HepG2 (cell line): ENCODE results near the gene SLC7A6OS. TPM values are rescaled to one million over a fixed set of nuclear protein-coding genes. Genes with fewer than 3 reads are reported as not detected.

Experiments
- ATAC-seq: fragments of 200-7000 bp; cut with Tn5 transposase; 3 replicates; pipeline ENCODE4 v1.9.1; 2020; ENCODE audit warnings: mild to moderate bottlenecking, moderate library complexity
- BruUV-seq: library from RNA; stranded (reverse); fragments of 400-500 nt; replicated peaks from 2 replicates; lab custom pipeline; 2021; lab: Mats Ljungman, UMichigan
- CTCF ChIA-PET: fragments of 300-600 bp; formaldehyde crosslinking; extraction: SDS; loops from one replicate; lab custom pipeline; 2021; ENCODE audit warnings: low total read pairs, inconsistent platforms, low intra/inter-chr PET ratio; lab: Yijun Ruan, JAX
- POLR2A ChIA-PET: fragments of 350-600 bp; sonication (Branson Sonifier 250); formaldehyde crosslinking; loops from one replicate; lab custom pipeline; 2020; ENCODE audit warnings: antibody characterized with exemption, inconsistent platforms; lab: Yijun Ruan, JAX
- DNase-seq: peaks from one replicate; pipeline ENCODE4 v3.0.0-alpha.2; 2015; ENCODE audit warnings: low spot score
- FAIRE-seq: peaks from 3 replicates; lab custom pipeline; 2011; peaks lifted over from hg19 to GRCh38; lab: Jason Lieb, UNC
- H2AFZ ChIP-seq: one replicate; pipeline ENCODE4 v1.6.1; 2011; ENCODE audit warnings: low read length, inconsistent platforms
- H3K27ac ChIP-seq: fragments of 300-600 bp; 3 replicates; pipeline ENCODE4 v1.8.0; 2011; ENCODE audit warnings: mixed run types, mild to moderate bottlenecking, mixed read lengths, low read length, inconsistent platforms; ENCODE audit not compliant: insufficient read depth; ENCODE audit errors: extremely low read length
- H3K27me3 ChIP-seq, 2 experiments: fragments of 200-600 bp in 1 of 2; 2 replicates in 1 of 2; 3 replicates in 1 of 2; pipeline versions ENCODE4 v1.6.0 to v1.8.0; 2011; ENCODE audit warnings: low read length in 2 of 2, mild to moderate bottlenecking in 2 of 2, moderate library complexity in 2 of 2, inconsistent platforms in 1 of 2; ENCODE audit not compliant: insufficient read depth in 2 of 2, control insufficient read depth in 1 of 2
- H3K36me3 ChIP-seq, 2 experiments: fragments of 200-600 bp in 1 of 2; replicated peaks in 1 of 2; 2 replicates in 1 of 2; 3 replicates in 1 of 2; pipeline versions ENCODE4 v1.5.1 to v1.8.0; 2011; ENCODE audit warnings: low read length in 2 of 2, inconsistent platforms in 1 of 2; ENCODE audit not compliant: insufficient read depth in 2 of 2, control insufficient read depth in 1 of 2
- H3K4me1 ChIP-seq: 2 replicates; pipeline ENCODE4 v1.5.1; 2012; ENCODE audit warnings: low read length, inconsistent platforms; ENCODE audit not compliant: insufficient read depth
- H3K4me2 ChIP-seq: 2 replicates; pipeline ENCODE4 v1.6.0; 2011; ENCODE audit warnings: low read depth, low read length, inconsistent platforms
- H3K4me3 ChIP-seq, 3 experiments: fragments of 200-600 bp in 1 of 3; sonication (generic), shearing (Covaris generic) in 1 of 3; replicated peaks in 1 of 3; 2 replicates each; pipeline ENCODE4 v1.5.1; 2011 to 2016; ENCODE audit warnings: low read length in 3 of 3, inconsistent platforms in 2 of 3, low read depth in 2 of 3, mild to moderate bottlenecking in 2 of 3, control low read depth in 1 of 3, mixed read lengths in 1 of 3; ENCODE audit not compliant: insufficient read depth in 1 of 3
- H3K79me2 ChIP-seq: one replicate; pipeline ENCODE4 v1.6.1; 2011; ENCODE audit warnings: low read length, inconsistent platforms; ENCODE audit not compliant: insufficient read depth
- H3K9ac ChIP-seq: 2 replicates; pipeline ENCODE4 v1.6.0; 2011; ENCODE audit warnings: mild to moderate bottlenecking, low read depth, low read length, inconsistent platforms; ENCODE audit not compliant: insufficient read depth
- H3K9me3 ChIP-seq: 2 replicates; pipeline ENCODE4 v1.5.1; 2012; ENCODE audit warnings: mild to moderate bottlenecking, low read length
- H4K20me1 ChIP-seq: 2 replicates; pipeline ENCODE4 v1.6.0; 2011; ENCODE audit warnings: inconsistent platforms, mild to moderate bottlenecking, low read length, moderate library complexity; ENCODE audit not compliant: insufficient read depth
- NBN ChIP-seq: fragments of 450-650 bp; conservative IDR thresholded peaks from 2 replicates; pipeline ENCODE4 v1.6.1; 2017
- NCOA5 ChIP-seq: sonication (generic); formaldehyde crosslinking; IDR thresholded peaks from 2 replicates; pipeline ENCODE4 v1.4.0; 2020; ENCODE audit warnings: missing genetic modification reagents
- PRMT3 ChIP-seq: sonication (generic); formaldehyde crosslinking; IDR thresholded peaks from 2 replicates; pipeline ENCODE4 v1.8.1; 2022; ENCODE audit warnings: low read depth, mild to moderate bottlenecking, moderate library complexity, missing genetic modification reagents, borderline replicate concordance
- RXRB ChIP-seq: IDR thresholded peaks from 2 replicates; pipeline ENCODE4 v1.6.1; 2016; ENCODE audit warnings: borderline replicate concordance, missing genetic modification reagents, missing compliant biosample characterization
- TGIF2 ChIP-seq: IDR thresholded peaks from 2 replicates; pipeline ENCODE4 v1.6.1; 2016; ENCODE audit warnings: control low read depth, missing compliant biosample characterization
- TRIM24 ChIP-seq: sonication (generic); formaldehyde crosslinking; IDR thresholded peaks from 2 replicates; pipeline ENCODE4 v1.8.0; 2022; ENCODE audit warnings: mild to moderate bottlenecking, missing genetic modification reagents
- YEATS4 ChIP-seq: sonication (generic); formaldehyde crosslinking; IDR thresholded peaks from 2 replicates; pipeline ENCODE4 v1.4.0; 2020; ENCODE audit warnings: missing genetic modification reagents, borderline replicate concordance
- ZBTB8A ChIP-seq: sonication (generic); formaldehyde crosslinking; IDR thresholded peaks from 2 replicates; pipeline ENCODE4 v1.4.0; 2020; ENCODE audit warnings: mild to moderate bottlenecking, low read depth, missing genetic modification reagents, borderline replicate concordance
- ZNF563 ChIP-seq: sonication (generic); formaldehyde crosslinking; IDR thresholded peaks from 2 replicates; pipeline ENCODE4 v1.8.0; 2022; ENCODE audit warnings: mild to moderate bottlenecking, moderate library complexity, missing genetic modification reagents
- ZNF567 ChIP-seq: sonication (generic); formaldehyde crosslinking; IDR thresholded peaks from 2 replicates; pipeline ENCODE4 v1.8.1; 2023; ENCODE audit warnings: mild to moderate bottlenecking, missing genetic modification reagents, borderline replicate concordance
- WGBS: methylation state at CpG from one replicate; pipeline ENCODE4 v1.1.6; 2017; ENCODE audit warnings: low lambda C conversion rate; 5-methylcytosine and 5-hydroxymethylcytosine counted together
- in situ Hi-C: cut with HindIII; loops from 2 replicates; pipeline ENCODE4 v1.10.0; 2017; ENCODE audit warnings: low pct_unique_long_range_greater_than_20kb; ENCODE audit not compliant: extremely low pct_ligation_motif_present
- intact Hi-C: fragments of 100-400 bp; cut with micrococcal nuclease; formaldehyde crosslinking; loops from one replicate; pipeline ENCODE4 v1.10.0; 2022; ENCODE audit not compliant: unreplicated experiment
- polyA plus RNA-seq, 8 experiments: library from polyadenylated mRNA; depleted of rRNA in 3 of 8; stranded (reverse) in 7 of 8; unstranded in 1 of 8; fragments of >200 nt; fragmentation: Illumina TruSeq in 4 of 8; extraction: Trizol in 4 of 8; gene quantifications; 2 replicates each; pipeline versions ENCODE4 v1.2.1 to v1.2.3, GENCODE V29; 2011 to 2016; ENCODE audit warnings: low read depth in 4 of 8, missing spikeins in 1 of 8, mixed read lengths in 1 of 8; ENCODE audit not compliant: insufficient read depth in 1 of 8
- total RNA-seq, 5 experiments: library from RNA; depleted of rRNA; stranded (reverse); fragments of >200 nt; fragmentation: Illumina TruSeq; extraction: Trizol; gene quantifications; 2 replicates each; pipeline ENCODE4 v1.2.3, GENCODE V29; 2016; ENCODE audit warnings: low read depth in 1 of 5
- TF ChIP-seq, protein P1 (sequence below): sonication (generic); formaldehyde crosslinking; IDR thresholded peaks from 2 replicates; pipeline ENCODE4 v1.4.0; 2020; ENCODE audit warnings: mild to moderate bottlenecking, missing genetic modification reagents

Gene SLC7A6OS
- total and polyA plus RNA-seq, 2 of the 13 experiments (the other 11 are each of a cell fraction or from before 2014, with no cell fraction given) = 11.2 to 21.5 TPM

- in situ Hi-C loops = no loop called here
- ATAC-seq (no peak), DNase-seq (no peak), FAIRE-seq (no peak)
- Histone ChIP-seq H2AFZ (no peak overlapping the region), H3K4me2 (no peak overlapping the region), H3K4me1 (peaks cover 68% of the 10 kb centered on the region), H3K36me3 (peaks cover 19 to 36% of the 10 kb centered on the region in 2 experiments), H3K27me3 (no peaks in the 10 kb centered on the region), H3K27ac (no peak overlapping the region), H3K79me2 (peaks cover 70% of the 10 kb centered on the region), H3K4me3 (no peak overlapping the region), H3K9ac (no peak overlapping the region), H4K20me1 (peaks cover 24% of the 10 kb centered on the region), H3K9me3 (no peaks in the 10 kb centered on the region)
- CTCF ChIA-PET = no interaction called here
- WGBS = 97% methylated on average over 8 of the region's 8 CpGs
- POLR2A ChIA-PET = interaction anchor here (0.7 to 0.9 kb wide), 2 partner anchors 9 to 37 kb away, joined by 4 to 5 read pairs; partner anchors contain the start of genes PRMT7 and SLC7A6OS
- no TSS peak for BruUV-seq
- TF ChIP-seq TRIM24 (CRISPR knock-in tag) (no peak), YEATS4 (CRISPR knock-in tag) (no peak), NCOA5 (no peak), ZNF567 (CRISPR knock-in tag) (no peak), RXRB (no peak), PRMT3 (CRISPR knock-in tag) (no peak), NBN (no peak), ZBTB8A (CRISPR knock-in tag) (no peak), ZNF563 (CRISPR knock-in tag) (no peak), TGIF2 (CRISPR knock-in tag) (no peak)
- TF ChIP-seq, protein P1, sequence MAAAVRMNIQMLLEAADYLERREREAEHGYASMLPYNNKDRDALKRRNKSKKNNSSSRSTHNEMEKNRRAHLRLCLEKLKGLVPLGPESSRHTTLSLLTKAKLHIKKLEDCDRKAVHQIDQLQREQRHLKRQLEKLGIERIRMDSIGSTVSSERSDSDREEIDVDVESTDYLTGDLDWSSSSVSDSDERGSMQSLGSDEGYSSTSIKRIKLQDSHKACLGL (CRISPR knock-in tag) = no peak
- intact Hi-C loops = no loop called here
Observed at GRCh38 chr16:68273896-68274295, 36.9 kb downstream of the SLC7A6OS start.
